CD4-positive, CD25-positive, alpha-beta regulatory T cell (primary cell): ENCODE results near the gene MED12L. TPM values are rescaled to one million over a fixed set of nuclear protein-coding genes. Genes with fewer than 3 reads are reported as not detected.

Source experiments
- ATAC-seq, 2 donors: fragments of 150-1000 bp; cut with Tn5 transposase; one replicate each; pipeline ENCODE4 v1.10.0; 2021; ENCODE audit warnings: low read depth in 2 of 2, moderate number of reproducible peaks in 2 of 2, moderate library complexity in 1 of 2
- DNase-seq, 3 donors: peaks; one replicate each; pipeline versions ENCODE4 v3.0.0 to v3.0.0-alpha.2; 2012 to 2022; ENCODE audit warnings: mixed read lengths in 1 of 3
- H3K27ac ChIP-seq: one replicate; pipeline ENCODE4 v1.7.0; 2013; ENCODE audit warnings: mild to moderate bottlenecking, low read length; ENCODE audit not compliant: insufficient read depth, poor library complexity, severe bottlenecking
- H3K27me3 ChIP-seq: one replicate; pipeline ENCODE4 v1.7.0; 2013; ENCODE audit warnings: low read length; ENCODE audit not compliant: control insufficient read depth, insufficient read depth
- H3K36me3 ChIP-seq: one replicate; pipeline ENCODE4 v1.7.0; 2013; ENCODE audit warnings: mild to moderate bottlenecking, low read length, moderate library complexity; ENCODE audit not compliant: control insufficient read depth, insufficient read depth
- H3K4me1 ChIP-seq: 2 replicates; pipeline ENCODE4 v1.7.0; 2013; ENCODE audit warnings: mild to moderate bottlenecking, low read length; ENCODE audit not compliant: insufficient read depth, control insufficient read depth, poor library complexity, severe bottlenecking
- H3K4me3 ChIP-seq: one replicate; pipeline ENCODE4 v1.7.0; 2013; ENCODE audit warnings: low read depth, mild to moderate bottlenecking, low read length, moderate library complexity
- H3K9me3 ChIP-seq, 2 experiments: 1 replicate in 1 of 2; 2 replicates in 1 of 2; pipeline ENCODE4 v1.7.0; 2013; ENCODE audit warnings: low read length in 2 of 2, mild to moderate bottlenecking in 1 of 2, moderate library complexity in 1 of 2; ENCODE audit not compliant: control insufficient read depth in 2 of 2
- H3K27ac Mint-ChIP-seq, 3 donors: one replicate each; pipeline ENCODE4 v1.8.0; 2020 to 2022; ENCODE audit warnings: mild to moderate bottlenecking in 3 of 3, mixed read lengths in 3 of 3, moderate library complexity in 2 of 3
- H3K27me3 Mint-ChIP-seq: one replicate; pipeline ENCODE4 v1.8.0; 2022; ENCODE audit warnings: mild to moderate bottlenecking, mixed read lengths
- H3K36me3 Mint-ChIP-seq: one replicate; pipeline ENCODE4 v1.8.0; 2020; ENCODE audit warnings: mixed read lengths
- H3K4me1 Mint-ChIP-seq, 4 donors: one replicate each; pipeline ENCODE4 v1.8.0; 2020 to 2022; ENCODE audit warnings: mixed read lengths in 4 of 4, mild to moderate bottlenecking in 1 of 4
- H3K4me3 Mint-ChIP-seq, 4 donors: one replicate each; pipeline ENCODE4 v1.8.0; 2020 to 2022; ENCODE audit warnings: mild to moderate bottlenecking in 4 of 4, mixed read lengths in 4 of 4, moderate library complexity in 3 of 4
- H3K9me3 Mint-ChIP-seq, 7 donors: one replicate each; pipeline ENCODE4 v1.8.0; 2020 to 2022; ENCODE audit warnings: mixed read lengths in 7 of 7, mild to moderate bottlenecking in 3 of 7, moderate library complexity in 2 of 7
- polyA plus RNA-seq, 4 donors: library from polyadenylated mRNA; unstranded; fragments of 300-500 nt; fragmentation: Illumina TruSeq; gene quantifications; one replicate each; pipeline ENCODE4 v1.2.3, GENCODE V29; 2021
- total RNA-seq: library from RNA; stranded (reverse); gene quantifications from one replicate; pipeline ENCODE4 v1.2.3, GENCODE V29; 2022

MED12L gene
- total and polyA plus RNA-seq, 5 donors from 2014 or later, result 2.7 TPM; not detected in 4

DNA sequence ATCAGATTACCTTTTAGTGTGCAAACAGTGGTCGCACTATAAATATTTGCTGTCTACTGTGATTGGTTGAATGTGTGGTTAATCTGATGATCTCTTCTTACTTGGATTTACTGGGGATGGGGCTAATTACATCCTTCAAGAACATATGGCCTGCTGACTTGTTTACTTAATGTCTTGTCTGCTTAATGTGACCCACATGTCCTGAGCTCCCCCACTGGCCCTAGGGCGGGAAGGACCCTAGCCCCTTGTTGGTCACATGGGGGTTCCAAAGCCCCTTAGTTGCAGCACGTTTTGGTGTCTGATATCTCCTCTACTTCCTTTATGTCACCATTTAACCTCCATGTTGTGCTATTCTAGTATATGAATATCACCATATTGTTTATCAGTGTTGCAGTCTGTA lies 316.9 kb downstream of the MED12L start:
- Histone ChIP-seq H3K4me1 (no peaks in the 10 kb centered on the region), H3K4me3 (no peak overlapping the region), H3K27ac (no peak overlapping the region), H3K27me3 (no peaks in the 10 kb centered on the region), H3K9me3 (no peaks in the 10 kb centered on the region), H3K36me3 (no peaks in the 10 kb centered on the region)
- no peak overlapping the region for H3K4me3 Mint-ChIP-seq
- no peaks in the 10 kb centered on the region for H3K27me3 Mint-ChIP-seq
- H3K36me3 Mint-ChIP-seq, result no peaks in the 10 kb centered on the region
- H3K27ac Mint-ChIP-seq, result no peak overlapping the region
- H3K9me3 Mint-ChIP-seq, result no peaks in the 10 kb centered on the region
- DNase-seq (no peak), ATAC-seq (no peak)
- H3K4me1 Mint-ChIP-seq, result no peaks in the 10 kb centered on the region

- no peaks in the 10 kb centered on the region for H3K4me1 ChIP-seq
- no peak overlapping the region for H3K4me3 ChIP-seq
- no peaks in the 10 kb centered on the region for H3K27me3 ChIP-seq
- H3K9me3 Mint-ChIP-seq, result no peaks in the 10 kb centered on the region
- H3K27ac ChIP-seq, result no peak overlapping the region
- no peak overlapping the region for H3K27ac Mint-ChIP-seq
- no peaks in the 10 kb centered on the region for H3K9me3 ChIP-seq
- H3K4me1 Mint-ChIP-seq, result no peaks in the 10 kb centered on the region
- H3K4me3 Mint-ChIP-seq, result no peak overlapping the region
- no peaks in the 10 kb centered on the region for H3K36me3 ChIP-seq
- no peaks in the 10 kb centered on the region for H3K36me3 Mint-ChIP-seq
- H3K27me3 Mint-ChIP-seq, result no peaks in the 10 kb centered on the region
- DNase-seq (no peak), ATAC-seq (no peak)
Observed at GRCh38 chr3:151403246-151403645, 317.8 kb downstream of the MED12L start.

DNA sequence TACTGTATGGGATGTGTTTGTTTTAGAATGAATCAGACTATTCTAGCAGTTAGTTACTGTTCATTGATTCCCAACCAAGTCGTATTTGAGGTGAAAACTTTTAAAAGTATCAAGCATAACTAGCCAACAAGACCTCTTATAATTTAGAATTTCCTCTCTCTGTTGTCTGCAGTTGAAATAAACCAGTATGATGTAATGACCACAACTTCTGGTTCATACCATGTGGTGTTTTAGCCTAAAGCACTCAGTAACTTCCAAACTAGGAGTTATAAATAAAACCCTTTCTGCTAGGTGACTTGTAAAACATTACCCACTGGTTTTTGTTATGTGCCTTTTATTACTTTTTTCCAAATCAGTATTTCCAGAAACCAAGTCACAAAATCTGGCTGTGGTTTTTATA lies 318.9 kb downstream of the MED12L start:
- no peaks in the 10 kb centered on the region for H3K9me3 ChIP-seq
- Mint-ChIP-seq H3K4me3 (no peak overlapping the region), H3K27ac (no peak overlapping the region), H3K36me3 (no peaks in the 10 kb centered on the region), H3K4me1 (no peaks in the 10 kb centered on the region), H3K27me3 (no peaks in the 10 kb centered on the region), H3K9me3 (no peaks in the 10 kb centered on the region)
- no peak overlapping the region for H3K27ac ChIP-seq
- H3K4me1 ChIP-seq, result no peaks in the 10 kb centered on the region
- DNase-seq, result no peak
- no peaks in the 10 kb centered on the region for H3K27me3 ChIP-seq
- no peaks in the 10 kb centered on the region for H3K36me3 ChIP-seq
- H3K4me3 ChIP-seq, result no peak overlapping the region
- no peak for ATAC-seq

GRCh38 chr3:151407928-151408327 lies 322.5 kb downstream of the MED12L start:
- H3K27me3 Mint-ChIP-seq, result peaks cover 6% of the 10 kb centered on the region
- no peaks in the 10 kb centered on the region for H3K36me3 Mint-ChIP-seq
- Histone ChIP-seq H3K36me3 (no peaks in the 10 kb centered on the region), H3K27ac (no peak overlapping the region), H3K27me3 (no peaks in the 10 kb centered on the region), H3K4me3 (no peak overlapping the region), H3K9me3 (no peaks in the 10 kb centered on the region), H3K4me1 (no peaks in the 10 kb centered on the region)
- H3K4me3 Mint-ChIP-seq, result no peak overlapping the region
- DNase-seq (no peak), ATAC-seq (no peak)
- no peak overlapping the region for H3K27ac Mint-ChIP-seq
- no peaks in the 10 kb centered on the region for H3K9me3 Mint-ChIP-seq
- no peaks in the 10 kb centered on the region for H3K4me1 Mint-ChIP-seq

DNA sequence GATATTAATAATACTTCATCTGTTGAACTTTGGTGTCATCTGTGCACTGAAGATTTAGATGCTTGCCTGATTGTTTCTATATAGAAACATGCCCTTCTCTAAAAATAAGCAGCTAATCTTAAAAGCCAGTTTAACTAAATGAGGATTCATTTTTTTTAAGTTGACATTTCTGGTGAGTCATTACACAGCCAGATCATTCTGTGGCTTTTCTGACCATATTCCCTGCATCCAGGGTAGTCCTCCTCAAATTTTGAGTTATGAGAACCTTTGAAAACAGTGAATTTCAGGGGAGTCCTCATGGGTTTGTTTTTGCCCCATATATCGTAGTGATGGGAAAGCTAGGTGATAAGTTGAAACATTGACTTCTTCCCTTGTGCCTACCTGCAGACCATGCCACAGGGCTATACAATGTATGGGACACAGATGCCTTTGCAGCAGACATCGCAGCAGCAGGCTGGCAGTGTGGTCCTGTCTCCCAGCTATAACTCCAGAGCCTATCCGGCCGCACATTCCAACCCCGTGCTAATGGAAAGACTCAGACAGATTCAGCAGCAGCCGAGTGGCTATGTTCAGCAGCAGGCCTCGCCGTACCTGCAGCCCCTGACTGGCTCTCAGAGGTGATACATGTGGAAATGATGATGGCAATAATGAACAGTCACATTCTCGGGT lies 325.6 kb downstream of the MED12L start:
- H3K36me3 ChIP-seq, result no peaks in the 10 kb centered on the region
- no peaks in the 10 kb centered on the region for H3K27me3 ChIP-seq
- Mint-ChIP-seq H3K36me3 (no peaks in the 10 kb centered on the region), H3K4me3 (no peak overlapping the region), H3K27me3 (peaks cover 6% of the 10 kb centered on the region), H3K4me1 (no peaks in the 10 kb centered on the region), H3K27ac (no peak overlapping the region), H3K9me3 (peaks cover 0 to 1% (median 0%) of the 10 kb centered on the region in 7 donors)
- H3K27ac ChIP-seq, result no peak overlapping the region
- no peak overlapping the region for H3K4me3 ChIP-seq
- no peak for ATAC-seq
- DNase-seq, result no peak
- no peaks in the 10 kb centered on the region for H3K9me3 ChIP-seq
- no peaks in the 10 kb centered on the region for H3K4me1 ChIP-seq

- H3K27me3 Mint-ChIP-seq, result peaks cover 6% of the 10 kb centered on the region
- no peaks in the 10 kb centered on the region for H3K36me3 Mint-ChIP-seq
- H3K9me3 Mint-ChIP-seq, result peaks cover 0 to 1% (median 0%) of the 10 kb centered on the region in 7 donors
- ATAC-seq (no peak), DNase-seq (no peak)
- no peak overlapping the region for H3K4me3 Mint-ChIP-seq
- H3K27ac ChIP-seq, result no peak overlapping the region
- no peaks in the 10 kb centered on the region for H3K4me1 Mint-ChIP-seq
- no peak overlapping the region for H3K27ac Mint-ChIP-seq
- H3K4me1 ChIP-seq, result no peaks in the 10 kb centered on the region
- no peak overlapping the region for H3K4me3 ChIP-seq
- no peaks in the 10 kb centered on the region for H3K9me3 ChIP-seq
- H3K36me3 ChIP-seq, result no peaks in the 10 kb centered on the region
- no peaks in the 10 kb centered on the region for H3K27me3 ChIP-seq
Observed at GRCh38 chr3:151412989-151413388, 327.5 kb downstream of the MED12L start.

DNA sequence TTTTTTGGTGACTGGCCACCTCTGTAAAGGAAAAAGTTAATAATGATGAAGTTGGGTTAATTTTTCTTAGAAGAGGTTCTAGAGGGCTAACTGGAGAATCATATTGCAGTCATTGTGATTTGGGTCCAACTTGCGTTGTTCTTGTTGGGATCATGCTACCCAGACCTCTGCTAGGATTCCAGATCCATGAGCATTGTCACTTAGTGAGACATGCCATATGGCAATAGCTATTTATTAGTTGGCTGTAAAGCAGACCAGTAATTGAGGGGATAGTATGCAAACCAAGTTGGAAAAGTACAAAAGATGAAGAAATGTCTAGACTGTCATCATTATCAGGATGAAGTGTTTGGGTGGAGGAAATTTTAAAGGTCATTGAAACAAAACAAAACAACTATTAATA lies 329.8 kb downstream of the MED12L start:
- Histone ChIP-seq H3K27me3 (no peaks in the 10 kb centered on the region), H3K4me3 (no peak overlapping the region), H3K9me3 (no peaks in the 10 kb centered on the region), H3K27ac (no peak overlapping the region), H3K36me3 (no peaks in the 10 kb centered on the region), H3K4me1 (no peaks in the 10 kb centered on the region)
- no peaks in the 10 kb centered on the region for H3K36me3 Mint-ChIP-seq
- H3K9me3 Mint-ChIP-seq, result peaks cover 0 to 2% (median 0%) of the 10 kb centered on the region in 7 donors
- H3K27me3 Mint-ChIP-seq, result peaks cover 4% of the 10 kb centered on the region
- ATAC-seq (no peak), DNase-seq (no peak)
- no peak overlapping the region for H3K27ac Mint-ChIP-seq
- H3K4me1 Mint-ChIP-seq, result no peaks in the 10 kb centered on the region
- H3K4me3 Mint-ChIP-seq, result no peak overlapping the region

DNA sequence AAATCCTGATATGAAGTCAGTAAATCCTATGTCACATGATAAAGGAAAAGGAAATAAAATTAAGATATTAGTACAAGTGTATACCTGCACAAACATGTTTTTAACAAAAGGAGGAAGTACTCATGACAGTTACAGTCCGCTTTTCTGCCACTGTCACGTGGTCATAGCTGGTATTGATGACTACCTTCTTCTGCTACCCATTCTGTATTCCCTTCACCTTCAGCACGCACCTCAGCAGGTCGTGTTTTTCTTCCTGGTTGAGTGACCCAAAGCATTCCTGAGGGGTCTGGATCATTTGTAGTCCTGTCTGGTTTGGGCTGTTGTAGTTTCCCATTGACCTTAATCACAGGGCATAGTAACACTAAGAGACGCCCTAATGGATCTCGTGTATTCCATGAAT lies 334.3 kb downstream of the MED12L start:
- H3K27me3 ChIP-seq, result no peaks in the 10 kb centered on the region
- ATAC-seq (no peak), DNase-seq (no peak)
- H3K4me3 ChIP-seq, result no peak overlapping the region
- no peak overlapping the region for H3K27ac ChIP-seq
- Mint-ChIP-seq H3K27me3 (no peaks in the 10 kb centered on the region), H3K4me1 (no peaks in the 10 kb centered on the region), H3K27ac (no peak overlapping the region), H3K36me3 (no peaks in the 10 kb centered on the region), H3K4me3 (no peak overlapping the region), H3K9me3 (peaks cover 0 to 2% (median 0%) of the 10 kb centered on the region in 7 donors)
- no peaks in the 10 kb centered on the region for H3K4me1 ChIP-seq
- H3K36me3 ChIP-seq, result no peaks in the 10 kb centered on the region
- H3K9me3 ChIP-seq, result no peaks in the 10 kb centered on the region
